ENCODE data around the gene SORCS2.

The SORCS2 gene

DNA sequence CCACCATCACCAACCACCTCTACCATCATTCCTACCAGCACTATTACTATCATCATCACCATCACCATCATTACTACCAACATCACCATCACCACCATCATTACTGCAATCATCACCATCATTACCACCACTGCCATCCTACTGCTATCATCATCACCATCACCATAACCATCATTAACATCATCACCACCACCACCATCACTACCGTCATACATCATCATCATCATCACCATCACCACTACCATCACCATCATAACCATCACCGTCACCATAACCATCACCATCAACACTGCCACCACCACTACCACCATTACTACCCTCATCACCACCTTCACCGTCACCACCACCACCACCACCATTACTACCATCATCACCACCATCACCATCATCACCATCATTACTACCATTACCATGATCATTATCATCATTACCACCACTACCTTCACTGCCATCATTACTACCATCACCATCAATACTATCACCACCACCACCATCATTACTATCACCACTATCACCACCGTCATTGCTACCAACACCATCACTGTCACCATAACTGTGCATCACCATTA lies 170.6 kb downstream of the SORCS2 start:
- no peak for FAIRE-seq

DNA sequence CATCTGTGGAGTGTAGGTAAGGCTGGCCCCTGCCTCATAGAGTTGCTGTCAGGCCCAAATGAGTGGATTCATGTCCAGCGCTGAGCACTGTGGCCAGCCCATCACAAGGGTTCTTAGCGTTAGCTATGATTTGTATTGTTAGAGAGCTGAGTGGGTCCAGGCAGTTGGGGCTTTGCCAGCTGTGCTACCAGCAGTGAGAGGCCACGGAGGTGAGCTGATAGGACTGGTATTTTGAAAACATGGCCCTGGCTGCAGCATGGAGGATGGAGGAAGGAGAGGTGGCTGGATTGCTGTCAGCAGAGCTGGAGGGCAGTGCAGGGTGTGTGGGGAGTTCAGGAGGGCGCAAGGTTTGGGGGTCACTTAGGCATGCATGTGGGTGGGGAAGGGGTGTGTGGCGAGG lies 172.6 kb downstream of the SORCS2 start:
- FAIRE-seq = no peak

DNA sequence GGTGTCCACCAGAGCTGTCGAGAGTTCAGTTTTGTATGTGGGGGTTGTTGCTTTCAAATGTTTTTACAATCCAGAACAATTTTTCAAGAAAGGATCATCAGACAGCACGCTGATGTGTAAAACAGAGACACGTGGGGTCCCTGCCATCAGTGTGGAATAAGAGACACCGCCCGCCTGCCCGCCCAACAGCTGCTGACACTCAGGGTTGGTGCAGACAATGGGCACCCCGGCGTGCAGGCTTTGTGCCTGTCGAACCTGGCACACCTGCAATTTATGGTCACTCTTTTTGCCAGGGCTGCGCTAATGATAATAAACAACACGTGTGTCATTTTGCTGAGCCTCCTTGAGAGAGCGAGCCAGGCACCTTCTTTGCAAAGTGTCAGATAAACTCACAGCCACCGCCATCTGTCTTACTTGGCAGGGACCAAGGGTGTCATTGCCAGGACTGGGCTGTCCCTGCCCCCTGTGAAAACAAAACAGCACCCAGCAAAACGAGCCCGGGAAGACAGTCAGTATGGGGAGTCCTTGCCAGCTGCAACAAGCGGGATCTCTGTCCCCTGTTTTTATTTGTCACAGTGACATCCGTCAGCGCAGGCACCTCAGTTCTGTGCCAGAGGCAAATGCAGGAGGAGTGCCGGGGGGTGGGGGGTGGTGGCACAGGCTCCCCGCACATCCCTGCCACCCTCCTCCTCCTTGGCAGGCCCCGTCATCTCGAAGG lies 173.3 kb downstream of the SORCS2 start:
- FAIRE-seq = no peak

DNA sequence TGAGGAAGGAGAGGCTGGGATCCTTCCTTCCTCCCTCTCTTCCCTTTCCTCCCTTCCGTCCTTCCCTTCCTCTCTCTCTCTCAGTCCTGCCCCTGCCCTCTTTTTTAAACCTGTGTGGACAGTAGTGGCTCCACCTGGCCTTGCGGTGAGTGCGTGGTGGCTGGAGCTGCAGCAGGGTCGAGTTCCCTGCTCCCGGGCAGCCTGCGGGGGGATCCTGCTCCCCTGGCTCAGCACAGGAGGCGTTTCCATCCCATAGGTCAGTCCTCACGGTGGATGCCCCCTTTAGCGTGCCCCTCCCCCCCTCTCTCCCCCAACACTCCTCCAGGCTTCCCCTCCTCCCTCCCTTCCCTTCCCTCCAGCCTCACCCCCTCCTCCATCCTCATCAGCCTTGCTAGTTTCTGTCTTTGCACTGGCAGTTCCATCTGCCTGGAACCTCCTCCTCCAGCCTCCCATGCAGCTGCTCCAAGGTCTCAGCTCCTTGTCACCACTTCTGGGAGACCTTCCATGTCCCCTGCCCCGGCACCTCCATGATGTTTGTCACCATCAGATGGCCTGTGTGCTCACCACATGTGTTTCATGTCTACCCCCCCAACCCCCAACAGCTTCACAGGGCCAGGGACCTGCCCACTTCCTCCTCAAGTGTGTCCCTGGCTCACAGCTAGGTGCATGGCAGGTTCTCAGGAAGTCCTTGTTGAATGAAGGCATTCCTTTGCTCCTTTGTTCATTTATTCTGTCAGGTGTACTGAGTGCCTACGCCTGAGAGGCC lies 174.0 kb downstream of the SORCS2 start:
- FAIRE-seq = no peak

DNA sequence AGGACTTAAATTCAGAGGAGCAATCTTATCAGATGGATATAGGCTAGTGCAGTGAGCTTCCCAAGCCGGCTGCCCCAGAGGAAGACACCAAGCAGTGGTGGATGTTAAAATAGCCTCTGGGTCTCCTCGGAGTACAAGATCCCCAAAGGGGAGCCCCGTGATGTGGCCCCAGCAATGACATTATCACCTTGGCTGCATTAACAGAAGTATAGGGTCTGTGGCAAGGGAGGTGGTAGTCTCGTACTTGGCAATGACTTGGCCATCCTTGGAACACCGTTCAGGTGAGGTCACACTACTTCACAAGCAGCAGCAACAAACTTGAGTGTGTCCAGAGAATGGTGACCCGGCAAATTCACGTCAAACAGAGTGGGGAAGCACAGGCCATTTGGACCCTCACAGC lies 174.6 kb downstream of the SORCS2 start:
- no peak for FAIRE-seq

DNA sequence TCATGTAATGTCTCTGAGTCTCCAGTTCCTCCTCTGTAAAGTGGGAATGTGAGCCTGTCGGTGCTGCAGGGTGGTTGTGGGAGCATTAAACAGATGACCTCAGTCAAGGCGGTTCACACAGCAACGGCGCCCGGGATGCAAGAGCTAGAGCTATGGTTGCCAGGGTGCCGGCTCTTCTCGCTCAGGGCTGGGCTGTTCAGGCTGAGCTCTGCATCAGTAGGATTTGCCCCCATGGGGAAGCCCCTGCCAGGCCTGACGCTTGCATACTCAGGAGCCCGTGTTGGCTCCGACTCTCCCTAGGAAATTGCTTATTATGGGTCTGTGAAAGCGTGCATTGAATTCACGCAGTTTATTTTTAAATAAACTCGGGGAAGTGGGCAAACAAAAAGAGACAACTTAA lies 175.1 kb downstream of the SORCS2 start:
- FAIRE-seq = no peak

DNA sequence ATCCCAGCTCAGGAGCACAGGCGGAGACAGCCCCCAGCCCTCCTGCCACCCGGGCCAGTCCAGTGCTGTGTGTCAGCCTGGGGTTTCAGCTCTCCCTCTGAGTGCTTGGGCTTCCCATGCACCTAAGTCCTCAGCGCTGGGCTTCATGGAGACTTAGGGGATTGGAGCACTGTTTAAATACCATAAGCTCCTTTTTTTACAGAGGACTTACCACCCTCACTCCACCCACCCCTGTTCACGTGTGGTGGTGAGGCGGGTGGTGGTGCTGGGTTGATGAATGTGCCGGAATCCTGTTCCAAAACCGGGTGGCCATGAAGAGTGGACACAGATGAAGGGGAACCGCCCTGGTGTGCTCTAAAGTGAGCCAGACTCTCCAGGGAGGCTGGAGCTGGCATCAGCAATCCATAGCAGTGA lies 175.5 kb downstream of the SORCS2 start:
- no peak for FAIRE-seq

DNA sequence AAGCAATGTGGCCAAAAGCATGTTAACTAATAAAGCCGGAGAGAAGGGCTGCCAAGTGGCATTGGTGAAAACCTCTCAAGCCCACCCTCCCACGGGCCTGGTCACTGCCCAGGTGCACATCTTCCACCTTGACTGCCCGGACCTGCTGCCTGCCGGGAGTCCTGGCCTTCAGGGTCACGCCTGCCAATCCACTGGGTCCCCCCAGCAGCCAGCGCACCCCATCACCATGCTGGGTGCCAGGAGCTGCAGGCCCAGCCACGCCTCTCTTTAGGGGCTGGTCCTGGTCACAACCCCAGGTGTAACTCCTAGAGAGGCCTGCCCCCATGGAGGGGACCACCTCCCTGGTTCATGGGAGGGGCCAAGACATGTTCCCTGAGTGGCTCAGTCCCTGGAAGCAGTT lies 176.0 kb downstream of the SORCS2 start:
- no peak for FAIRE-seq

DNA sequence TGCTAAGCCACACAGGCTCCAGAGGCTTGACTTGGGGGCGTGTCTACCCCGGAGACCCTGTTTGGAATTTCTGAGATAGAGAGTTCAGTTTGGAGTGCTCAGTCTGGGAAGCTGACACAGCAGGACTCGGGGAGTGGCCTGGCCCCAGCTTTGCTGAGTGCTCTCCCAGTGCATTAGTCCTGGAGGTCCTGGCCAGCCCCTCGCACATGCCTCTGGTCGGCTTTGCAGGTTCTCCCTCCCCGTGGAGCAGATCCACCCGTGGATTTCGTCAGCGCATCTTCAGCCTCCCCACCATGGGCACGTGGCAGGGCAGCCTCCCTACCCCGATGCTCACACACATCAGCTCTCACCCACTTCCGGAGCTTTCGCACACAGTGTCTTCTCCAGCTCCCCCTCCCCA lies 177.2 kb downstream of the SORCS2 start:
- no peak for FAIRE-seq

DNA sequence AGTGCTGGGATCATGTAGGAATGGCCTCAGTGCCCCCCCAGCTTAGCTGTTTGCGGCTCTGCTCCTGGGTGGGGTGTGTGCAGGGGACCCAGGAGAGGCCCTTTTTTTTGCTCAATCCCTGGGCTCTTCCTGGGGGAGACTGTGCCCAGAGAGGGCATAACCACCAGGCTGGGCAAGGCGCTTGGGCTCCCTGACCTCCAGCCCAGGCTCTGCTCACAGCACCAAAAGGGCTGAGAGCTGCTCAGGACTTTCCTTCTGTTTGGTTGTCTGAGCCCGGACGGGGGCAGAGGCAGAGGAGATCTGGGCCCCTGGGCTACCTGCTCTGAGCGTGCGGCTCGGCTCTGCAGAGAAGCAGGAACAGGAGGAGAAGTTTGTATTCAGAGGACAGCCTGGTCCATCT lies 177.7 kb downstream of the SORCS2 start:
- no peak for FAIRE-seq

DNA sequence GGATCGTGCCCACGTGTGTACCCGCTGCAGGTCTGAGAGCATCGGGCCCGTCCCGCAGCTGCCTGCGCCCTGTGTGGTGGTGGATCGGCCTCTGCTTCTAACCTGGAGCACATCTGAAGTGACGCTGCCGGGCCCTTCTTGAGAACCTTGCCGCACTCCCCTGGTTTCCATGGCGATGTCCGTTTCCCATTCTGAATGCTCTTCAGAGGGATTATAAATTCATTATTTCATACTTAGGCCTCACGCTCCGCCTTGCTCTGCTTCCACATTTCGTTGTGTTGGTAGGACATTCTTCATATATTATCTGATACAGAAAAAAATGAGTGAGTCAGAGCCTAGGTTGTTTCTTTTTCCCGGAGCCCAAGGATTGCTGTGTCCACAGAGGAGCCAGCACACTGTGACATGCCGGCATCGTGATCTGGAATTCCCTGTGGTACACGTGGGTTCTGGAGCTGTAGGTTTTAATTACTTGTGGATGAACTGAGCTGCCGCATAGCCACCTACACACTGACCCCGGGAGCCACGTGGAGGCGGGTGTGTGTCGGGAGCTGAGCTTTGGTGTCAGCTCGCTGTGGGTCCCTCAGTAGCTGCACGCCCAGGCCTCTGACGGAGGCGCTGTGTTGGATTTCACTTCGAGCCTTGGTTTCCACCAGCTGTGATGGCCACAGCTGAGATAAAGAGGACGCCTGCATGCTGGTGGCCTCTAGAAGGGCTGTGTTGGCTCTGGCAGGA lies 179.0 kb downstream of the SORCS2 start:
- no peak for FAIRE-seq

DNA sequence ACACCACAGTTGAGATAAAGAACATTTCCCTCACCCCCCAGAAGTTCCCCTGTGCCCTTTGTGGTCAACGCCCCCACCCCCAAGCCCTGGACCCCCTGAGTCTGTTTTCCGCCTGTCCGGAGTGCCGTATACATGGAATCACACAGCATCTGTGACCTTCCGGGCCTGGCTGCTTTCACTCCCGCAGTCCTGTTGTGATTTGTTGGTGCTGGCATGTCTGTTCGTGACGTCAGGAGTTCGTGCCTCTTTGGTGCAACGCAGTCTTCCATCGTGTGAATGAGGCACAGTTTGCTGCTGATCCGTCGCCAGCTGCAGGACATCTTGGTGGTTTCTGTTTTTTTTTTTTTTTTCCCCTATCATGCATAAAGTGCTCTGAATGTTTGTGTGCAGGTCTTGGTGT lies 180.3 kb downstream of the SORCS2 start:
- FAIRE-seq = no peak

DNA sequence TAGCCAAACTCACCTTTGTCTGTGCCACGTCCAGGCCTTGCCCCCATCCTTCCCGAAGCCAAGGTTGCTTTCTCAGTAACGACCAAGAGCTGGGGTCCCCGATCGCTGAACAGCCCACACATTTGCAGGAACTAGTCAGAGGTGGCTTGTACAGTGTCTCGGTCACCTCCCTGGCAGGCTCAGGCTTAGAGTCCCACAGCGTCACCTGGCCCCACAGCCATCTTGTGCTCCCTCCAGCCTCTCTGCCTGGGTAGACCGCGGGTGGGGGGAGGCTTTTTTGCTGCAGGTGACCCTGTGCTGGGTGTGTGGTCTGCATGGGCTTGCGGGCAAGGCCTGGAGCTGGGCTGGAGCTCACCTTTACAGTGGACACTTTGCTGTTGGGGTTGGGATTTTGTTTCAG lies 182.2 kb downstream of the SORCS2 start:
- no peak for FAIRE-seq

DNA sequence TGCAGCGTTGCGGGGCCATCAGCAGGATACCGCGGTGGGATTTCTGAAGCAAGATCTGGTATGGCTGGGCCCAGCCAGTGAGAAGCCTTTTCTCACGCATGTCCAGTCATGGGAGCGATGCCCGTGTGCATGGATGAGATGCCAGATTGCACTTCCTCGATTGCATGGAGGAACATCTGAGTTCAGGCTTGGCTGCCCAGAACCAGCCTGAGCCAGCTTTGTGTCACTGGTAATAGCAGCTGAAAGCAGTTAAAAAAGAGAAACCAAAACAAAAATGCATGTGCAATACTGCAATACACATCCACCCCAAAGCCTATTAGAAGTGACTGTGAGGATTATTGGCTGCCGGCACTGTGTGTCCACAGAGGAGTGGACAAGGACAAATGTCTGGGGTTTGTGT lies 183.1 kb downstream of the SORCS2 start:
- FAIRE-seq = no peak

DNA sequence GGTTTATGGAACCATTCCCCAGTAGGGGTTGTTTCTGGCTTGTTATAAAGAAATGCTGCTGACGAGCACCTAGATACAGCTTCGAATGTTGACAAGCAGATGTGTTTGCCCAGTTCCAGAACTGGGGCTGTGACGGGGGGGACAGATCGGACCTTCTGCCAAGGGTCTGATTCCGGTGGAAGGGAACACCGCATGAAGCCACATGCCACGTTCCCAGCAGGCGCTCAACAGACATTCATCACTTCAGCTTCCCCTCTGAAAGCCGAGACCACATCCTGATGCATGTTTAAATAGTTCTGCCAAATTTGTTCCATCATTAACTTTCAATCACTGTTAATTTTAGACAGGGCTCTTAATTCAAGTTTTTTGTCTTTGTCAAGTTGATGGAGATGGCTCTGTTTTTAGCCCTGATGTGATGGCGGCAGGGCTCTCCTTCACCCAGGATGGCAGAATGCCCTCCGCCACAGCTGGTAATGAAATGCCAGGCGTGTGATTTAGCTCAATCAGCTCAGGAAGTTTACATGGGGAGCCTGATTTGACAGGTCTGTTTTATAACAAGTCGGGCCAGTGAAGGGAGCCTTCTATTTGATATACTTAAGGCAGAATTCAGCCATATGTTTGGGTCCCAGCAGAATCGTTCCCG lies 185.0 kb downstream of the SORCS2 start:
- no peak for FAIRE-seq

DNA sequence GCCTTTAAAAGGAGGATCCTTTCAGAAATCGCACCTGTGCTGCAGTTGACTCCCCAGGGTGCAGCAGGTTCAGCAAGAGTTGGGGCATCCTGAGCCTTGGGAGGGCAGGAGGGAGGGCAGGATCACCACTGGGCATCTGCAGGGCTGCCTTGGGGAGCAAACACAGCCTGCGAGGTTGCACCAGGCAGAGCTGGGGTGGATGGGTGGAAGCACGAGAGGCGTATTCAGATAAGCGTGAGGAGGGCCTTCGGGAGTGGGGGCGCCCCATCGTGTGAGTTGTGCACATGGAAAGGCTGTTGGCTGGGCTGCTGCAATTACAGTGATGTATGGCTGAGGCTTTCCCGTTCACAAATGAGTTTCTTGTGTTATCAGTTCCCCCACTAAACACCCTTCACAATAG lies 186.8 kb downstream of the SORCS2 start:
- no peak for FAIRE-seq

DNA sequence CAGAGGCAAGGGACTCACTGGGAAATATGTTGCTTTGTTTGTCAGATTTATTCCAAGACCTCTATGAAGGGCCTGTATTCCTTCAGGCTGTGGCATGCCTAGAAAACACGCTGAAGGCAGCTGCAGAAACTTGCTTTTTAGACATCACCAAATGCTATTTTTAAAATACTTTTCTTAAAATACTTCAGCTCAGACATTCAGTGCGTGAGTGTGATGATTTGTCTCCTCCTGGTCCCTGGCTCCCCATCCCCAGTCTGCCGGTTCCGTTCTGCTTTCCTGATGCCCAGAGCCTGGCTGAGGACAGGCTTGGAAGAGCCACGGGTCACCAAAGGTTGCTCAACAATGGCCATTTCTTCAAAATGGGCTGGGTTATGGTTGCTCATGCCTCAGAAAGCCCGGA lies 187.4 kb downstream of the SORCS2 start:
- no peak for FAIRE-seq

DNA sequence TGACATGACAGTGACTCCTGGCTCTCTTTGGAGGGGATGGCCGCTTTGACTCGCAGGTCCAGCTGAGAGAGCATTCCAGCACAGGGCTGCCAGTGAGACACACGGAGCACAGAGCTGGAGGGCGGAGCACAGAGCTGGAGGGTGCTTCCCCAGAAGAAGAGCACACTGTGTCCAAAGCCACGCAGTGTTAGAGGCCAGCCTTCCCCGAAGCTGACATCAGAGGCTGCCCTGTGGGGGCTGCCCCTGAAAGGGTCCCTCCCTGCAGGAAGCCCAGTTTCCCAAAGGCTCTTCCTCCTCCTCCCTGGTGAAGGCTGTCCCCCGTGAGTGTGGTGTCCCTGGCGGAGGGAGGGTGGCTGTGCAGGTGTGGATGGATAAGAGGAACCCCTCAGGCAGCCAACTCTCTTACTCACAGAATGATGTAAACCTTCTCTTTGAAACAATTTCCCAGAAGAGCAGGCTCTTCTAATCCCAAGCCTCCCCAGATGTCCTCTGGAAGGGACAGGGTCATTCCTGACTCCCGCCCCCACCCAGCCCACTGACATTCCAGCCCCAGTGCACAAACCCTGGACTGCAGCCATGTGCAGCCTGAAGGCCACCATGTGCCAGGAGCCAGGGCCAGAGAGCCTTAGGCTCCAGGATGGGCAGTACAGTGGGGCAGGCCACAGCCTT lies 189.0 kb downstream of the SORCS2 start:
- no peak for FAIRE-seq

DNA sequence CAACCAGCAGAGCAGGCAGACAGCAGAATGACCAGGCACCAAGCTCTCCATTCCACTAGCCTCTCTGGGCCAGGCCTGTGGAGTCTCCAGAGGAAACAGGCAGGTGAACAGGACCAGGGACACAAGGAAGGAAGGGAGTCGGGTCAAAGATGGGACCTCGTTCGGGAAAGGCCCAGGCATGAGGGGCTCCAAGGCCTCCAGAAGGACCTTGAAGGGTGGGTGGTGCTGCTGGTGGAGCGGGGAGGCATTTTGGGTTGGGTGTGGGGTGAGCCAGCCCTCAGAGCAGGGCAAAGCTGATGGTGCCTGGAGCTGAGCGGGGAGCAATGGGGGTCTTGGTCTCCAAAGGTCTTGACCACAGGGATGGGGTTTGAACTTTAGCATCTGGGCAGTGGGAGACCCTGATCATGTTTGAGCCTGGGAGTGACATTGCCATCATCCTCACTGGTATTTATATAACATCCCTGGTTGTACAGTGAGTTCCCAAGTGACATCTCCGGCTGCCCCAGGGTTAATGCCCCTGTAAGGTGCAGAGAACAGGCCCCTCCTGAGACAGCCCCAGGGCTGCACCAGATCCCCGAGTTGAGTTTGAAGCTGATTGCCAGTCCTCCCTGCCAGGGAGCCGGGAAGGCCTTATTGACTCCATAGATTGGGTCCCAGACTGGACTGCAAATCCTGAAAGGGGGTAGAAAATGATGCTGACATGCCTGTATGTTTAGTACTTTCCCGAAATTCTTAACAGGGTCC lies 189.7 kb downstream of the SORCS2 start:
- no peak for FAIRE-seq

DNA sequence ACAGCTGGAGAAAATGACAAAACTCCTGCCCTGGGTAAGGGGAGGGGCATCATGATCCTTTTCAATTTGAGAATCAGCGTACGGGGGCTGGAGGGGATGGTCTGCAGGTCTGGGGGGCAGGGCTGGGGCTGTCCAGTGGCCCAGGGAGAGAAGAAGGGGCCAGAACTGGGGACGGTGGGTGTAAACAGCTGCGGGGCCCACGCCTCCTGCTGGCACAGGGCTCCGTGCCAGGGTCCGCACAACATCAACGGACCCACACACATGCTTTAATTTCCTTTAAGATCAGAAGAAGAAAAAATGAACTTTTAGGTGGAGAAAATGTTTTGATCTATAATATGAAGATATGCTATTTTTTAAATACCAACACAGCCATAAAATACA lies 190.3 kb downstream of the SORCS2 start:
- no peak for FAIRE-seq

DNA sequence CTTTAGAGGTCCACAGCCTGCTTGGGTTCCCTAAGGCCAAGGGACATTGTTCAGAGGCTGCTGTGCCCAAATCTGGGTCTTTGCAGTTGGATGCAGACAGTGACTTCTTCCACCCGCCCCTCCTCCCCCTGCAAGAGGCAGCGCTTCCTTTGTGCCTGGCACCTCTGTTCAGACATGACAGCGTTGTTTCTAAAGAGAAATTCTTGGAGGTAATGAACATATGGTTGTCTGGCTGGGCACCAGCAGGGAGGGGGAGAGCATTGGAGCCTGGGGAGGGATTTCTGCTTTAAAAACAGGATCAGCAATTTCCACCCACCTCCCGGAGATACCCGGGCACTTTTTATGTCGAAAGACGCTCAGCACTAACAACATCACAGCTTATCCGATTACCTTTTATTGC lies 190.9 kb downstream of the SORCS2 start:
- FAIRE-seq = no peak
